Renal pelvis (tissue), 3 donors: ENCODE results near the gene CPXM2. TPM values are rescaled to one million over a fixed set of nuclear protein-coding genes. Genes with fewer than 3 reads are reported as not detected.

ENCODE experiments used
- polyA plus RNA-seq, 3 donors: library from polyadenylated mRNA; unstranded; fragments of 120-200 nt; gene quantifications; one replicate each; pipeline ENCODE4 v1.2.1, GENCODE V29; 2013; ENCODE audit not compliant: insufficient read length in 3 of 3

Gene CPXM2
- polyA plus RNA-seq, 3 donors: 4.1 to 6.3 (median 4.9) TPM

Other genes starting within 250 kb of the CPXM2 start
- gene GPR26, start 225.5 kb downstream of the CPXM2 start, polyA plus RNA-seq: under 1 TPM in 1 of 3 donors, not detected in 2; 0.05 TPM
- 10 to 100 TPM; 17.3 to 20.3 (median 20.3) TPM for gene CHST15, start 201.8 kb upstream of the CPXM2 start, polyA plus RNA-seq